Measurements from ENCODE around the gene DOK7. TPM values are rescaled to one million over a fixed set of nuclear protein-coding genes. Genes with fewer than 3 reads are reported as not detected.

DOK7 gene
- total RNA-seq, 1 experiment from 2014 or later = 0.26 TPM

GRCh38 chr4:3471098-3471760 lies 8.1 kb downstream of the DOK7 start:
- H4K20me1 ChIP-seq (ENCODE audit: control insufficient read depth, insufficient read depth, insufficient read length) = no peaks in the 10 kb centered on the region
- H3K79me2 ChIP-seq (ENCODE audit: insufficient read depth, low read length) = no peaks in the 10 kb centered on the region
- no peak overlapping the region; a peak in 1 of 7 replicates for H3K27ac Mint-ChIP-seq
- H3K27me3 ChIP-seq (ENCODE audit: insufficient read depth, low read length) = peaks cover 3% of the 10 kb centered on the region; the same call in 1 of the 2 replicates
- 0 out of 2 replicates have a peak overlapping the region, but pooled peaks have one; percentile 4 for H2BK15ac ChIP-seq (ENCODE audit: low read depth, low read length)
- H3K4ac ChIP-seq (ENCODE audit: low read depth, low read length) = no peak overlapping the region
- no peak overlapping the region for H3K56ac ChIP-seq (ENCODE audit: insufficient read length, low read depth, low read length)
- H4K5ac ChIP-seq (ENCODE audit: insufficient read length, low read depth, low read length) = no peak overlapping the region
- H3K36me3 Mint-ChIP-seq (ENCODE audit: insufficient read depth in 1 of 3, low read depth in 3 of 3) = no peaks in the 10 kb centered on the region
- no CpG with 5 or more reads among the region's 23 CpGs for WGBS (ENCODE audit: extremely low coverage, insufficient read length, low lambda C conversion rate)
- H3K4me3 Mint-ChIP-seq = no peak overlapping the region
- no peak overlapping the region for H3K27ac ChIP-seq (ENCODE audit: insufficient read length, low read depth, low read length)
- no peak overlapping the region for H4K8ac ChIP-seq (replicated peaks; ENCODE audit: insufficient read length, low read depth, low read length)
- no peaks in the 10 kb centered on the region for H3K79me1 ChIP-seq (ENCODE audit: insufficient read depth, low read depth, low read length, poor library complexity, severe bottlenecking)
- H2BK120ac ChIP-seq (ENCODE audit: low read depth, low read length, poor library complexity, severe bottlenecking) = no peak overlapping the region
- H3K14ac ChIP-seq (ENCODE audit: insufficient read depth, low read length) = no peak overlapping the region
- no peaks in the 10 kb centered on the region for H3K9me3 Mint-ChIP-seq
- no peak overlapping the region for H3T11ph ChIP-seq (ENCODE audit: low read length)
- no peaks in the 10 kb centered on the region for H3K4me1 ChIP-seq (ENCODE audit: insufficient read depth, low read length)
- no peak overlapping the region for H3K18ac ChIP-seq (ENCODE audit: insufficient read length, low read depth, low read length)
- H3K23me2 ChIP-seq (ENCODE audit: insufficient read length, low read depth, low read length, poor library complexity, severe bottlenecking) = no peaks in the 10 kb centered on the region
- H3K9me3 ChIP-seq (ENCODE audit: control insufficient read depth, low read depth, low read length) = no peaks in the 10 kb centered on the region
- no peak for DNase-seq
- no peak overlapping the region for H2BK20ac ChIP-seq (ENCODE audit: low read depth, low read length, poor library complexity, severe bottlenecking)
- no peak overlapping the region for H2BK12ac ChIP-seq (ENCODE audit: insufficient read length, low read depth, low read length)
- H3K4me1 Mint-ChIP-seq = peaks cover 4 to 6% of the 10 kb centered on the region in 2 experiments; a peak in 1 of 4 replicates
- peaks cover 69% of the 10 kb centered on the region for H3K27me3 Mint-ChIP-seq (ENCODE audit: low read depth)
- no peak overlapping the region for H2AK5ac ChIP-seq (ENCODE audit: insufficient read length, low read length)
- no peak for TF ChIP-seq CTCF (conservative IDR thresholded peaks at IDR 0.05)
- H2BK5ac ChIP-seq (ENCODE audit: insufficient read length, low read length) = no peak overlapping the region
- H3K4me2 ChIP-seq (ENCODE audit: insufficient read depth, insufficient read length, low read length) = no peak overlapping the region
- H3K23ac ChIP-seq (ENCODE audit: insufficient read length, low read depth, low read length) = no peak overlapping the region
- no peak overlapping the region for H4K91ac ChIP-seq (ENCODE audit: insufficient read length, low read depth, low read length)
- H3K9ac ChIP-seq (ENCODE audit: extremely low read depth, insufficient read length, low read length) = no peak overlapping the region
- no peak overlapping the region for H2AFZ ChIP-seq (ENCODE audit: low read length)

Measured in H9 (cell line).